Glutamatergic neuron (in vitro differentiated cells): ENCODE measurements around the gene MTA1. TPM values are rescaled to one million over a fixed set of nuclear protein-coding genes. Genes with fewer than 3 reads are reported as not detected.

Experiments
- DNase-seq: peaks from one replicate; pipeline ENCODE4 v3.0.0; 2022
- H3K27ac Mint-ChIP-seq: one replicate; pipeline ENCODE4 v1.8.0; 2020; ENCODE audit warnings: mild to moderate bottlenecking, mixed read lengths, inconsistent platforms; ENCODE audit not compliant: unreplicated experiment
- H3K27me3 Mint-ChIP-seq: one replicate; pipeline ENCODE4 v1.8.0; 2020; ENCODE audit warnings: mild to moderate bottlenecking, moderate library complexity, mixed read lengths, inconsistent platforms; ENCODE audit not compliant: unreplicated experiment
- H3K36me3 Mint-ChIP-seq: one replicate; pipeline ENCODE4 v1.8.0; 2020; ENCODE audit warnings: mild to moderate bottlenecking, mixed read lengths, inconsistent platforms; ENCODE audit not compliant: unreplicated experiment
- H3K4me1 Mint-ChIP-seq: one replicate; pipeline ENCODE4 v1.8.0; 2020; ENCODE audit warnings: mild to moderate bottlenecking, low read depth, mixed read lengths, inconsistent platforms; ENCODE audit not compliant: unreplicated experiment
- H3K4me3 Mint-ChIP-seq: one replicate; pipeline ENCODE4 v1.8.0; 2020; ENCODE audit warnings: mild to moderate bottlenecking, mixed read lengths, inconsistent platforms; ENCODE audit not compliant: unreplicated experiment
- H3K9me3 Mint-ChIP-seq: one replicate; pipeline ENCODE4 v1.8.0; 2020; ENCODE audit warnings: mild to moderate bottlenecking, moderate library complexity, mixed read lengths, inconsistent platforms; ENCODE audit not compliant: unreplicated experiment
- CTCF ChIP-seq: fragments of 200-600 bp; sonication (generic); IDR thresholded peaks from one replicate; pipeline ENCODE4 v1.5.0; 2021; ENCODE audit not compliant: partially characterized antibody, unreplicated experiment
- total RNA-seq: library from RNA; stranded (reverse); fragmentation: NEBNext Ultra II Directional; extraction: Animal tissue kit (Norgen Biotek cat#: 25700); gene quantifications from one replicate; pipeline ENCODE4 v1.2.1, GENCODE V29; 2021; ENCODE audit not compliant: unreplicated experiment

Gene MTA1
- total RNA-seq, 1 donor from 2014 or later: 261 TPM

GRCh38 chr14:105412771-105413543, 6.7 kb upstream of the MTA1 start:
- Mint-ChIP-seq H3K4me3 (no peak overlapping the region), H3K9me3 (peaks cover 8% of the 10 kb centered on the region), H3K27ac (no peak overlapping the region), H3K27me3 (peaks cover 11% of the 10 kb centered on the region), H3K4me1 (peaks cover 12% of the 10 kb centered on the region), H3K36me3 (no peaks in the 10 kb centered on the region)
- no peak for DNase-seq
- TF ChIP-seq CTCF: no peak

- H3K4me3 Mint-ChIP-seq: no peak overlapping the region
Observed at GRCh38 chr14:105413544-105413886, 6.1 kb upstream of the MTA1 start.

GRCh38 chr14:105414456-105415371, 4.9 kb upstream of the MTA1 start:
- peaks cover 16% of the 10 kb centered on the region for H3K27me3 Mint-ChIP-seq
- no peaks in the 10 kb centered on the region for H3K36me3 Mint-ChIP-seq
- peak overlapping the region; percentile 80 for H3K27ac Mint-ChIP-seq
- peak; percentile 86 for DNase-seq
- peaks cover 15% of the 10 kb centered on the region for H3K4me1 Mint-ChIP-seq
- H3K4me3 Mint-ChIP-seq: peak overlapping the region; percentile 84
- peak; percentile 78 for TF ChIP-seq CTCF
- peaks cover 13% of the 10 kb centered on the region for H3K9me3 Mint-ChIP-seq

More at GRCh38 chr14:105413544-105413886, 6.1 kb upstream of the MTA1 start:
- DNase-seq: no peak
- Mint-ChIP-seq H3K27me3 (peaks cover 12% of the 10 kb centered on the region), H3K9me3 (peaks cover 8% of the 10 kb centered on the region), H3K36me3 (no peaks in the 10 kb centered on the region), H3K27ac (no peak overlapping the region), H3K4me1 (peaks cover 15% of the 10 kb centered on the region)
- no peak for TF ChIP-seq CTCF

GRCh38 chr14:105415481-105416428, 3.9 kb upstream of the MTA1 start:
- Mint-ChIP-seq H3K36me3 (no peaks in the 10 kb centered on the region), H3K9me3 (peaks cover 14% of the 10 kb centered on the region), H3K27ac (peak overlapping the region; percentile 80), H3K4me1 (peaks cover 15% of the 10 kb centered on the region), H3K4me3 (peak overlapping the region; percentile 84), H3K27me3 (peaks cover 16% of the 10 kb centered on the region)
- DNase-seq: no peak
- TF ChIP-seq CTCF: no peak
